GM23248 (cell line): Measurements from ENCODE around the gene FXYD3. TPM values are rescaled to one million over a fixed set of nuclear protein-coding genes. Genes with fewer than 3 reads are reported as not detected.

Experiments used
- DNase-seq: peaks from one replicate; pipeline ENCODE4 v3.0.0-alpha.2; 2015
- H2AFZ ChIP-seq: fragments of 200-600 bp; sonication (generic); 2 replicates; pipeline ENCODE4 v1.6.1; 2016; ENCODE audit warnings: antibody characterized with exemption
- H3F3A ChIP-seq: fragments of 200-600 bp; sonication (generic); 2 replicates; pipeline ENCODE4 v1.6.1; 2016; ENCODE audit warnings: mild to moderate bottlenecking, antibody characterized with exemption, mixed run types; ENCODE audit not compliant: insufficient read depth
- H3K27ac ChIP-seq: fragments of 200-600 bp; sonication (generic); 2 replicates; pipeline ENCODE4 v1.5.1; 2016; ENCODE audit warnings: mild to moderate bottlenecking
- H3K27me3 ChIP-seq: fragments of 200-600 bp; sonication (generic); replicated peaks from 2 replicates; pipeline ENCODE4 v1.6.1; 2016; ENCODE audit warnings: mild to moderate bottlenecking; ENCODE audit not compliant: insufficient read depth
- H3K36me3 ChIP-seq: fragments of 200-600 bp; sonication (generic); 2 replicates; pipeline ENCODE4 v1.6.1; 2016; ENCODE audit warnings: low read depth, mild to moderate bottlenecking
- H3K4me1 ChIP-seq: fragments of 200-600 bp; sonication (generic); 2 replicates; pipeline ENCODE4 v1.6.1; 2016; ENCODE audit warnings: mild to moderate bottlenecking; ENCODE audit not compliant: insufficient read depth
- H3K4me2 ChIP-seq: fragments of 200-600 bp; sonication (generic); one replicate; pipeline ENCODE4 v1.6.1; 2016; ENCODE audit warnings: mild to moderate bottlenecking; ENCODE audit not compliant: unreplicated experiment
- H3K4me3 ChIP-seq: fragments of 200-600 bp; sonication (generic); 2 replicates; pipeline ENCODE4 v1.5.1; 2016; ENCODE audit warnings: mild to moderate bottlenecking
- H3K79me2 ChIP-seq: fragments of 200-600 bp; sonication (generic); 2 replicates; pipeline ENCODE4 v1.6.1; 2016; ENCODE audit warnings: mild to moderate bottlenecking; ENCODE audit not compliant: insufficient read depth
- H3K9ac ChIP-seq: fragments of 200-600 bp; sonication (generic); 2 replicates; pipeline ENCODE4 v1.6.1; 2016; ENCODE audit warnings: mild to moderate bottlenecking
- H3K9me2 ChIP-seq: fragments of 200-600 bp; sonication (generic); 2 replicates; pipeline ENCODE4 v1.6.1; 2016; ENCODE audit warnings: mixed run types, mild to moderate bottlenecking, moderate library complexity; ENCODE audit not compliant: insufficient read depth
- H3K9me3 ChIP-seq: fragments of 200-600 bp; sonication (generic); one replicate; pipeline ENCODE4 v1.6.1; 2017; ENCODE audit warnings: low read depth
- H4K20me1 ChIP-seq: fragments of 200-600 bp; sonication (generic); 2 replicates; pipeline ENCODE4 v1.6.0; 2016; ENCODE audit not compliant: insufficient read depth
- EZH2 ChIP-seq: fragments of 200-600 bp; sonication (generic); IDR thresholded peaks from 2 replicates; pipeline ENCODE4 v1.6.1; 2018; ENCODE audit warnings: antibody characterized with exemption, mild to moderate bottlenecking; ENCODE audit not compliant: insufficient read depth, poor library complexity, severe bottlenecking
- EZH2phosphoT487 ChIP-seq: fragments of 200-600 bp; sonication (generic); IDR thresholded peaks from 2 replicates; pipeline ENCODE4 v1.6.1; 2018; ENCODE audit warnings: antibody characterized with exemption, moderate library complexity, mild to moderate bottlenecking, low read depth; ENCODE audit not compliant: insufficient read depth
- WGBS, 2 experiments: methylation state at CpG; one replicate each; pipeline ENCODE4 v1.1.6; 2015 to 2017; ENCODE audit warnings: low lambda C conversion rate in 2 of 2, low coverage in 1 of 2; ENCODE audit errors: missing lambda C conversion rate in 2 of 2; 5-methylcytosine and 5-hydroxymethylcytosine counted together
- in situ Hi-C: fragments of 300-500 bp; cut with MboI; formaldehyde crosslinking; loops from 2 replicates; pipeline ENCODE4 v1.15.0; 2020
- polyA plus RNA-seq: library from polyadenylated mRNA; unstranded; fragments of >200 nt; fragmentation: Nextera tagmentation; extraction: Ambion mirVana; gene quantifications from 2 replicates; pipeline ENCODE4 v1.2.1, GENCODE V29; 2016
- small RNA-seq: library from RNA; depleted of rRNA; stranded (forward); fragments of <200 nt; gene quantifications from one replicate; pipeline ENCODE3, GENCODE V24; 2014; ENCODE audit warnings: low read depth, low replicate concordance
- total RNA-seq: library from RNA; depleted of rRNA; stranded (reverse); fragments of >200 nt; shearing (Covaris generic); gene quantifications from 2 replicates; pipeline ENCODE4 v1.2.3, GENCODE V29; 2014; rRNA removed

The FXYD3 gene
- total and polyA plus RNA-seq, 2 experiments from 2014 or later = not detected

- 0 out of 2 replicates have a peak, but pooled peaks cover 4% of the 10 kb centered on the region for H3F3A ChIP-seq
- H3K4me3 ChIP-seq = no peak overlapping the region
- TF ChIP-seq EZH2 (no peak), EZH2phosphoT487 (no peak)
- H3K9me3 ChIP-seq = no peaks in the 10 kb centered on the region
- H3K9me2 ChIP-seq = no peaks in the 10 kb centered on the region
- no peak overlapping the region for H3K4me2 ChIP-seq
- no peaks in the 10 kb centered on the region for H4K20me1 ChIP-seq
- no peak overlapping the region for H2AFZ ChIP-seq
- 65 to 68% methylated on average over 3 of the region's 3 CpGs for WGBS, 2 experiments
- no peaks in the 10 kb centered on the region for H3K27me3 ChIP-seq
- H3K4me1 ChIP-seq = peaks cover 6% of the 10 kb centered on the region
- no peak overlapping the region for H3K9ac ChIP-seq
- H3K79me2 ChIP-seq = no peaks in the 10 kb centered on the region
- H3K27ac ChIP-seq = no peak overlapping the region
- H3K36me3 ChIP-seq = peaks cover 35% of the 10 kb centered on the region
- DNase-seq = peak; percentile 53
- in situ Hi-C loops = no loop called here
Observed at GRCh38 chr19:35168196-35168595, 52.6 kb downstream of the FXYD3 start.

DNA sequence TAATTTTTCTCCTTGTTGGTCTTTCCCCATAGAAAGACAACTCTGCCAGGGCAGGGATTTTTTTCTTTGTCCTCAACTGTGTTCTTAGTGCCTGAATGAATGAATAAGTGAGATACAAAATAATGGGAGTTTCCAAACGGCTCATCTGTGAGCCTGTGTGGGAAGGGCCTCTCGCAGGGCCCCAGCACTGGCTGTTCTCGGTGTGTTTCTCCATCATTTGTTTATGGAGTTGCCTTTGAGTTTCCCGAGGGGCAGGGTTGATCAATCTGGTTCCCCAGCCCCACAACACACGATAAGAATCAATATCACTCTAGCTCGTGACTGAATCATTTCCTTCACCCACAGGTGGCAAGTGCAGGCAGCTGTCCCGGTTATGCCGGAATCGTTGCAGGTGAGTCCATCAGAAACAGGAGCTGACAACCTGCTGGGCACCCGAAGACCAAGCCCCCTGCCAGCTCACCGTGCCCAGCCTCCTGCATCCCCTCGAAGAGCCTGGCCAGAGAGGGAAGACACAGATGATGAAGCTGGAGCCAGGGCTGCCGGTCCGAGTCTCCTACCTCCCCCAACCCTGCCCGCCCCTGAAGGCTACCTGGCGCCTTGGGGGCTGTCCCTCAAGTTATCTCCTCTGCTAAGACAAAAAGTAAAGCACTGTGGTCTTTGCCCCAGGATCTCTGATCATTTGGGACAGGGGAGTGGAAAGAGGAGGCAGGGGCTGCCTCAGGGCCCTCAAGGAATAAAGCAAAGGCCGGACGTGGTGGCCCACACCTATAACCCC is 53.8 kb downstream of the FXYD3 start:
- Histone ChIP-seq H3F3A (0 out of 2 replicates have a peak, but pooled peaks cover 4% of the 10 kb centered on the region), H3K9me3 (no peaks in the 10 kb centered on the region), H3K4me3 (no peak overlapping the region), H3K9me2 (no peaks in the 10 kb centered on the region), H3K27me3 (no peaks in the 10 kb centered on the region), H2AFZ (no peak overlapping the region), H3K4me2 (no peak overlapping the region), H4K20me1 (no peaks in the 10 kb centered on the region), H3K9ac (no peak overlapping the region), H3K36me3 (peaks cover 27% of the 10 kb centered on the region), H3K79me2 (no peaks in the 10 kb centered on the region), H3K4me1 (peaks cover 6% of the 10 kb centered on the region), H3K27ac (no peak overlapping the region)
- DNase-seq = no peak
- in situ Hi-C loops = no loop called here
- TF ChIP-seq EZH2 (no peak), EZH2phosphoT487 (no peak)
- WGBS, 2 experiments = 67 to 73% methylated on average over 16 to 18 of the region's 18 CpGs

GRCh38 chr19:35170359-35171061 is 54.9 kb downstream of the FXYD3 start:
- in situ Hi-C loops = no loop called here
- no peaks in the 10 kb centered on the region for H3K27me3 ChIP-seq
- WGBS, 2 experiments = 60 to 62% methylated on average over 7 of the region's 7 CpGs
- H3K9me2 ChIP-seq = no peaks in the 10 kb centered on the region
- H3K9me3 ChIP-seq = no peaks in the 10 kb centered on the region
- H3K79me2 ChIP-seq = no peaks in the 10 kb centered on the region
- TF ChIP-seq EZH2 (no peak), EZH2phosphoT487 (no peak)
- H3K4me3 ChIP-seq = no peak overlapping the region
- H3F3A ChIP-seq = peaks cover 10% of the 10 kb centered on the region; the same call in 1 of the 2 replicates
- no peak overlapping the region for H3K9ac ChIP-seq
- no peak overlapping the region for H3K4me2 ChIP-seq
- no peak for DNase-seq
- no peak overlapping the region for H2AFZ ChIP-seq
- peaks cover 16% of the 10 kb centered on the region; the same call in 1 of the 2 replicates for H3K36me3 ChIP-seq
- peaks cover 6% of the 10 kb centered on the region for H3K4me1 ChIP-seq
- H3K27ac ChIP-seq = no peak overlapping the region
- H4K20me1 ChIP-seq = no peaks in the 10 kb centered on the region

DNA sequence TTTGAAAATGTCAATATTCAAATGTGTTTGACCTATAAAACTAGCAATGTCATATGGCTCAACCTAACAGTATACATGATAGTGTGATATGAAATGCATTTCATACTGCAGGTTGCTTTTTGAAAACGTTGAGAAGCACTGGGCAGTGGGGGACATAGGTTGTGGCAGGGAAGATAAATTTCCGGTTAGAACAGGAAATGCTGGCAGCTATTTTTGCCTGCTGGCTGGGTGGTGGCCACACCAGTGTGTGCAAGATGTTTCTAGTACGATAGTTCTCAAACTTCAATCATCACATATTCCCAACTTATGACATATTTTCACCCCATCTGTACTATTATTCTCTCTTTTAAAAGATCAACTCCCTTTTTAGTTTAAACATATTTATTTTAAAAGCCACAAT is 56.1 kb downstream of the FXYD3 start:
- no peaks in the 10 kb centered on the region for H3K27me3 ChIP-seq
- in situ Hi-C loops = no loop called here
- H3K9ac ChIP-seq = no peak overlapping the region
- H3K4me3 ChIP-seq = no peak overlapping the region
- H3K79me2 ChIP-seq = no peaks in the 10 kb centered on the region
- TF ChIP-seq EZH2phosphoT487 (no peak), EZH2 (no peak)
- peaks cover 13% of the 10 kb centered on the region for H3K4me1 ChIP-seq
- no peak overlapping the region for H3K4me2 ChIP-seq
- H3K9me2 ChIP-seq = no peaks in the 10 kb centered on the region
- DNase-seq = no peak
- no peak overlapping the region for H3K27ac ChIP-seq
- WGBS, 2 experiments = 23 to 32% methylated on average over 3 of the region's 3 CpGs
- no peaks in the 10 kb centered on the region for H4K20me1 ChIP-seq
- peaks cover 15% of the 10 kb centered on the region for H3F3A ChIP-seq
- no peak overlapping the region for H2AFZ ChIP-seq
- no peaks in the 10 kb centered on the region for H3K9me3 ChIP-seq
- peaks cover 4% of the 10 kb centered on the region; the same call in 1 of the 2 replicates for H3K36me3 ChIP-seq

Small RNA genes within 50 kb of the gene (small RNA-seq; reads per million reads assigned to genes)
- gene AC020907.2 = not detected

Other genes starting within 250 kb of the FXYD3 start
- 1.5 and 2.2 TPM in 2 replicates for gene ZNF30, start 188.9 kb upstream of the FXYD3 start, total RNA-seq
- gene ZNF30, start 188.9 kb upstream of the FXYD3 start, polyA plus RNA-seq = 1.7 and 2.2 TPM in 2 replicates
- 1.8 and 3.8 TPM in 2 replicates for gene ZNF792, start 151.6 kb upstream of the FXYD3 start, total RNA-seq
- 0.63 and 1.0 TPM in 2 replicates for gene ZNF792, start 151.6 kb upstream of the FXYD3 start, polyA plus RNA-seq
- 17.3 and 20.5 TPM in 2 replicates for gene GRAMD1A, start 115.5 kb upstream of the FXYD3 start, total RNA-seq
- gene GRAMD1A, start 115.5 kb upstream of the FXYD3 start, polyA plus RNA-seq = 31.7 and 33.8 TPM in 2 replicates
- gene SCN1B, start 85.4 kb upstream of the FXYD3 start, total RNA-seq = 1.7 and 2.0 TPM in 2 replicates
- 1.5 and 1.8 TPM in 2 replicates for gene SCN1B, start 85.4 kb upstream of the FXYD3 start, polyA plus RNA-seq
- gene HPN, start 74.1 kb upstream of the FXYD3 start, total RNA-seq = not detected in 2 replicates
- gene HPN, start 74.1 kb upstream of the FXYD3 start, polyA plus RNA-seq = not detected in 2 replicates
- 0.86 TPM in 1 of 2 replicates, not detected in the other for gene LGI4, start 19.2 kb downstream of the FXYD3 start, total RNA-seq
- gene LGI4, start 19.2 kb downstream of the FXYD3 start, polyA plus RNA-seq = 0.06 and 0.49 TPM in 2 replicates
- gene FXYD1, start 23.0 kb downstream of the FXYD3 start, total RNA-seq = 0.43 TPM in 1 of 2 replicates, not detected in the other
- 1.2 and 1.9 TPM in 2 replicates for gene FXYD1, start 23.0 kb downstream of the FXYD3 start, polyA plus RNA-seq
- not detected in 2 replicates for gene FXYD7, start 27.4 kb downstream of the FXYD3 start, total RNA-seq
- not detected in 2 replicates for gene FXYD7, start 27.4 kb downstream of the FXYD3 start, polyA plus RNA-seq
- 209 and 233 TPM in 2 replicates for gene FXYD5, start 38.9 kb downstream of the FXYD3 start, total RNA-seq
- 496 and 515 TPM in 2 replicates for gene FXYD5, start 38.9 kb downstream of the FXYD3 start, polyA plus RNA-seq
- not detected in 2 replicates for gene FAM187B, start 112.9 kb downstream of the FXYD3 start, total RNA-seq
- not detected in 2 replicates for gene FAM187B, start 112.9 kb downstream of the FXYD3 start, polyA plus RNA-seq
- gene LSR, start 133.2 kb downstream of the FXYD3 start, total RNA-seq = not detected in 2 replicates
- gene LSR, start 133.2 kb downstream of the FXYD3 start, polyA plus RNA-seq = 2.7 and 3.1 TPM in 2 replicates
- gene USF2, start 153.1 kb downstream of the FXYD3 start, total RNA-seq = 55.8 and 64.6 TPM in 2 replicates
- gene USF2, start 153.1 kb downstream of the FXYD3 start, polyA plus RNA-seq = 10.4 and 10.9 TPM in 2 replicates
- not detected in 2 replicates for gene HAMP, start 166.7 kb downstream of the FXYD3 start, total RNA-seq
- gene HAMP, start 166.7 kb downstream of the FXYD3 start, polyA plus RNA-seq = not detected in 2 replicates
- gene MAG, start 176.3 kb downstream of the FXYD3 start, total RNA-seq = not detected in 2 replicates
- gene MAG, start 176.3 kb downstream of the FXYD3 start, polyA plus RNA-seq = not detected in 2 replicates
- not detected in 2 replicates for gene CD22, start 213.4 kb downstream of the FXYD3 start, total RNA-seq
- gene CD22, start 213.4 kb downstream of the FXYD3 start, polyA plus RNA-seq = 0.16 and 0.28 TPM in 2 replicates
- not detected in 2 replicates for gene FFAR1, start 232.1 kb downstream of the FXYD3 start, total RNA-seq
- gene FFAR1, start 232.1 kb downstream of the FXYD3 start, polyA plus RNA-seq = not detected in 2 replicates
- not detected in 2 replicates for gene FFAR3, start 242.6 kb downstream of the FXYD3 start, total RNA-seq
- not detected in 2 replicates for gene FFAR3, start 242.6 kb downstream of the FXYD3 start, polyA plus RNA-seq